ENCODE measurements around the gene PRIMA1.

DNA sequence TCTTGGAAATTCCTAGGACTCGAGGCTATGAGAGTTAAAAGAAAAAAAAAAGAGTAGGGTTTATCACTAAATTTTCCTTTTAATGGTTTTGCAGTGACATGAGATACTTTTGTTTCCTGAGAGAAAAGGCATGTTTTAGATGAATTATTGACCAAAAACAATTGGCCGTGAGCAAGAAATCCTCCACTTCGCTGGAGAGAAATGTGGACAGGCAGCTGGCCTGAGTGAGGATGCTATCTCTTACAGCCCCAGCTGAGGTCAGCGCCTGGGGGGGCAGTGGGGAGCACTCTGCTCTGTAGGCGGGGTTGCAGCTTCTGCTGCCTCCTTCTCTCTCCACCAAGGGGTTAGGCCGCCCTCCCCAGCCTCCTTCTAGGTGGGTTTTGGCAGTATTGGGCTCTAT, 54.7 kb downstream of the PRIMA1 start:
- TF ChIP-seq, protein P1, sequence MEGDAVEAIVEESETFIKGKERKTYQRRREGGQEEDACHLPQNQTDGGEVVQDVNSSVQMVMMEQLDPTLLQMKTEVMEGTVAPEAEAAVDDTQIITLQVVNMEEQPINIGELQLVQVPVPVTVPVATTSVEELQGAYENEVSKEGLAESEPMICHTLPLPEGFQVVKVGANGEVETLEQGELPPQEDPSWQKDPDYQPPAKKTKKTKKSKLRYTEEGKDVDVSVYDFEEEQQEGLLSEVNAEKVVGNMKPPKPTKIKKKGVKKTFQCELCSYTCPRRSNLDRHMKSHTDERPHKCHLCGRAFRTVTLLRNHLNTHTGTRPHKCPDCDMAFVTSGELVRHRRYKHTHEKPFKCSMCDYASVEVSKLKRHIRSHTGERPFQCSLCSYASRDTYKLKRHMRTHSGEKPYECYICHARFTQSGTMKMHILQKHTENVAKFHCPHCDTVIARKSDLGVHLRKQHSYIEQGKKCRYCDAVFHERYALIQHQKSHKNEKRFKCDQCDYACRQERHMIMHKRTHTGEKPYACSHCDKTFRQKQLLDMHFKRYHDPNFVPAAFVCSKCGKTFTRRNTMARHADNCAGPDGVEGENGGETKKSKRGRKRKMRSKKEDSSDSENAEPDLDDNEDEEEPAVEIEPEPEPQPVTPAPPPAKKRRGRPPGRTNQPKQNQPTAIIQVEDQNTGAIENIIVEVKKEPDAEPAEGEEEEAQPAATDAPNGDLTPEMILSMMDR (IDR thresholded peaks at IDR 0.05), result no peak
- TF ChIP-seq POLR2A (IDR thresholded peaks at IDR 0.05), result no peak

Measured in thyroid gland (tissue), 4 donors.